Endothelial cell of umbilical vein (primary cell): Measurements from ENCODE around the gene MERTK. TPM values are rescaled to one million over a fixed set of nuclear protein-coding genes. Genes with fewer than 3 reads are reported as not detected.
A peak's percentile ranks its signal among the peaks of the same experiment; 100 is the strongest.

ENCODE experiments used
- BruUV-seq: library from RNA; stranded (reverse); fragments of 400-500 nt; replicated peaks from 2 replicates; lab custom pipeline; 2021; lab: Mats Ljungman, UMichigan
- CTCF ChIA-PET: fragments of 300-600, 350-600 bp; sonication (Branson Sonifier 250); formaldehyde crosslinking; loops from one replicate; lab custom pipeline; 2021; ENCODE audit warnings: antibody characterized with exemption, inconsistent platforms; lab: Charles Lee
- POLR2A ChIA-PET: fragments of 300-600, 350-600 bp; sonication (Branson Sonifier 250); formaldehyde crosslinking; loops from one replicate; lab custom pipeline; 2021; ENCODE audit warnings: antibody characterized with exemption, inconsistent platforms; lab: Charles Lee
- DNase-seq: peaks from one replicate; pipeline ENCODE4 v3.0.0-alpha.2; 2011; ENCODE audit warnings: low read depth, low spot score
- FAIRE-seq: peaks from 2 replicates; lab custom pipeline; 2011; peaks lifted over from hg19 to GRCh38; lab: Jason Lieb, UNC
- H2AFZ ChIP-seq: 2 replicates; pipeline ENCODE4 v1.6.0; 2012; ENCODE audit warnings: low read depth, low read length, control low read depth, inconsistent platforms
- H3K27ac ChIP-seq: 2 replicates; pipeline ENCODE4 v1.5.1; 2011; ENCODE audit warnings: low read depth, mild to moderate bottlenecking, control low read depth, low read length, moderate library complexity; ENCODE audit not compliant: insufficient read depth
- H3K27me3 ChIP-seq, 2 experiments: 2 replicates each; pipeline versions ENCODE4 v1.6.0 to v1.6.1; 2011; ENCODE audit warnings: low read length in 2 of 2, mixed read lengths in 1 of 2; ENCODE audit not compliant: control insufficient read depth in 2 of 2, insufficient read depth in 2 of 2
- H3K36me3 ChIP-seq, 2 experiments: 2 replicates in 1 of 2; 3 replicates in 1 of 2; pipeline ENCODE4 v1.5.1; 2011; ENCODE audit warnings: low read length in 2 of 2, mild to moderate bottlenecking in 1 of 2, moderate library complexity in 1 of 2; ENCODE audit not compliant: control insufficient read depth in 2 of 2, insufficient read depth in 2 of 2; ENCODE audit errors: extremely low read depth in 1 of 2
- H3K4me1 ChIP-seq: 3 replicates; pipeline ENCODE4 v1.5.1; 2011; ENCODE audit warnings: mild to moderate bottlenecking, low read length; ENCODE audit not compliant: control insufficient read depth, insufficient read depth; ENCODE audit errors: extremely low read depth
- H3K4me2 ChIP-seq: 2 replicates; pipeline ENCODE4 v1.6.1; 2011; ENCODE audit warnings: low read length, control low read depth, mixed read lengths; ENCODE audit not compliant: insufficient read depth
- H3K4me3 ChIP-seq, 3 experiments: fragments of 200-600 bp in 1 of 3; sonication (generic), shearing (Covaris generic) in 1 of 3; replicated peaks in 1 of 3; 2 replicates each; pipeline ENCODE4 v1.5.1; 2011 to 2016; ENCODE audit warnings: control low read depth in 3 of 3, low read length in 3 of 3, mild to moderate bottlenecking in 2 of 3, inconsistent platforms in 1 of 3, low read depth in 1 of 3, moderate library complexity in 1 of 3; ENCODE audit not compliant: insufficient read depth in 1 of 3
- H3K79me2 ChIP-seq: 2 replicates; pipeline ENCODE4 v1.6.0; 2012; ENCODE audit warnings: low read length, inconsistent platforms; ENCODE audit not compliant: control insufficient read depth, insufficient read depth
- H3K9ac ChIP-seq: replicated peaks from 2 replicates; pipeline ENCODE3; 2011; ENCODE audit warnings: low read length, control low read depth; ENCODE audit not compliant: insufficient read depth; ENCODE audit errors: extremely low read depth
- H3K9me1 ChIP-seq: replicated peaks from 3 replicates; pipeline ENCODE4 v1.6.0; 2011; ENCODE audit warnings: mild to moderate bottlenecking, low read length; ENCODE audit not compliant: control insufficient read depth, insufficient read depth; ENCODE audit errors: extremely low read depth
- H3K9me3 ChIP-seq: replicated peaks from 2 replicates; pipeline ENCODE4 v1.5.1; 2012; ENCODE audit warnings: low read length, inconsistent platforms; ENCODE audit not compliant: control insufficient read depth, insufficient read depth
- H4K20me1 ChIP-seq: replicated peaks from 2 replicates; pipeline ENCODE3; 2011; ENCODE audit warnings: mild to moderate bottlenecking, low read length; ENCODE audit not compliant: control insufficient read depth, insufficient read depth; ENCODE audit errors: extremely low read depth
- CTCF ChIP-seq, 2 donors: IDR thresholded peaks; 1 replicate in 1 of 2; 2 replicates in 1 of 2; pipeline ENCODE4 v1.5.1; 2011; ENCODE audit warnings: low read length in 2 of 2, mild to moderate bottlenecking in 2 of 2, moderate library complexity in 2 of 2, control low read depth in 1 of 2, inconsistent platforms in 1 of 2, low read depth in 1 of 2; ENCODE audit not compliant: insufficient read depth in 1 of 2; ENCODE audit errors: extremely low read depth in 1 of 2
- EZH2 ChIP-seq: IDR thresholded peaks from 2 replicates; pipeline ENCODE4 v1.6.1; 2012; ENCODE audit warnings: borderline replicate concordance, low read depth, mild to moderate bottlenecking, moderate library complexity, low read length, inconsistent platforms; ENCODE audit not compliant: severe bottlenecking
- FOS ChIP-seq: IDR thresholded peaks from 2 replicates; pipeline ENCODE4 v1.6.1; 2011; ENCODE audit warnings: mild to moderate bottlenecking, low read length, moderate library complexity, borderline replicate concordance; ENCODE audit not compliant: insufficient read depth
- GATA2 ChIP-seq: IDR thresholded peaks from 2 replicates; pipeline ENCODE4 v1.7.0; 2011; ENCODE audit warnings: low read depth, mild to moderate bottlenecking, moderate library complexity, mixed read lengths, low read length; ENCODE audit not compliant: insufficient read length, insufficient read depth
- JUN ChIP-seq: IDR thresholded peaks from 2 replicates; pipeline ENCODE4 v1.6.1; 2011; ENCODE audit warnings: borderline replicate concordance, low read depth; ENCODE audit not compliant: insufficient read length, insufficient read depth
- MAX ChIP-seq: IDR thresholded peaks from 2 replicates; pipeline ENCODE4 v1.6.1; 2011; ENCODE audit not compliant: insufficient read depth, insufficient read length
- MYC ChIP-seq: IDR thresholded peaks from one replicate; pipeline ENCODE4 v1.6.1; 2011; ENCODE audit warnings: mild to moderate bottlenecking, low read depth, low read length
- POLR2A ChIP-seq: IDR thresholded peaks from 2 replicates; pipeline ENCODE4 v1.6.1; 2012; ENCODE audit warnings: low read depth, mild to moderate bottlenecking, control low read depth, low read length
- POLR2AphosphoS5 ChIP-seq: IDR thresholded peaks from 2 replicates; pipeline ENCODE4 v1.6.1; 2012; ENCODE audit warnings: low read depth, mild to moderate bottlenecking, control low read depth, low read length, moderate library complexity; ENCODE audit not compliant: insufficient read depth
- dilution Hi-C: fragments of 300-500 bp; cut with MboI; formaldehyde crosslinking; loops from one replicate; pipeline ENCODE4 v1.15.0; 2019; ENCODE audit warnings: low sequenced_read_pairs; ENCODE audit not compliant: extremely low pct_ligation_motif_present
- intact Hi-C: fragments of 100-400 bp; cut with micrococcal nuclease; formaldehyde crosslinking; loops from one replicate; pipeline ENCODE4 v1.10.0; 2022
- polyA plus RNA-seq, 4 experiments: library from polyadenylated mRNA; depleted of rRNA in 3 of 4; stranded (reverse) in 3 of 4; unstranded in 1 of 4; fragments of >200 nt; gene quantifications; 2 replicates each; pipeline versions ENCODE4 v1.2.1 to v1.2.3, GENCODE V29; 2011 to 2012; ENCODE audit warnings: missing spikeins in 1 of 4
- total RNA-seq: library from RNA; stranded (reverse); gene quantifications from 2 replicates; pipeline ENCODE4 v1.2.3, GENCODE V29; 2021

MERTK gene
- total and polyA plus RNA-seq, 2 donors (not counting 3 experiments of a cell fraction or from before 2014, with no cell fraction given) = 37.3 to 39.6 TPM

- intact Hi-C loops = loop anchor here (1.0 to 2.0 kb wide), 6 partner anchors 10 to 78 kb away; partner anchors contain the start of gene MERTK
- POLR2A ChIA-PET = interaction anchor here (0.6 to 1.0 kb wide), 3 partner anchors 12 to 92 kb away, joined by 3 to 11 read pairs (median 3); partner anchors contain the start of gene MERTK
- H3K27me3 ChIP-seq = no peaks in the 10 kb centered on the region
- peaks cover 2 to 5% of the 10 kb centered on the region in 2 experiments for H3K36me3 ChIP-seq
- TF ChIP-seq MAX = no peak
- TF ChIP-seq POLR2A = no peak
- no peak for TF ChIP-seq EZH2
- TF ChIP-seq FOS = no peak
- peak; percentile 51 for TF ChIP-seq JUN
- no peaks in the 10 kb centered on the region for H3K9me3 ChIP-seq
- dilution Hi-C loops = no loop called here
- peak overlapping the region; percentile 53 for H3K4me2 ChIP-seq
- H2AFZ ChIP-seq = peak overlapping the region; percentile 46
- CTCF ChIA-PET = interaction anchor here (0.8 to 2.9 kb wide), 7 partner anchors 9 to 78 kb away, joined by 3 to 21 read pairs (median 4); no protein-coding TSS in a partner anchor
- H3K79me2 ChIP-seq = peaks cover 2% of the 10 kb centered on the region
- peak overlapping the region; percentile 75 for H3K9ac ChIP-seq
- peak overlapping the region; percentile 96 for H3K27ac ChIP-seq
- no TSS peak for BruUV-seq
- DNase-seq (peak; percentile 85), FAIRE-seq (peak; percentile 52)
- no peak overlapping the region for H3K4me3 ChIP-seq
- no peaks in the 10 kb centered on the region for H4K20me1 ChIP-seq
- H3K9me1 ChIP-seq = no peaks in the 10 kb centered on the region
- H3K4me1 ChIP-seq = peaks cover 38% of the 10 kb centered on the region
Measured at GRCh38 chr2:111975819-111976218, 77.4 kb downstream of the MERTK start.

GRCh38 chr2:111977240-111977639 lies 78.8 kb downstream of the MERTK start:
- no peak for FAIRE-seq
- Histone ChIP-seq H2AFZ (no peak overlapping the region), H3K79me2 (peaks cover 2% of the 10 kb centered on the region), H4K20me1 (no peaks in the 10 kb centered on the region), H3K27me3 (no peaks in the 10 kb centered on the region), H3K4me1 (peaks cover 38% of the 10 kb centered on the region), H3K4me3 (no peak overlapping the region), H3K27ac (peak overlapping the region; percentile 36), H3K4me2 (no peak overlapping the region), H3K9me1 (no peaks in the 10 kb centered on the region), H3K9me3 (no peaks in the 10 kb centered on the region), H3K9ac (no peak overlapping the region), H3K36me3 (peaks cover 8 to 10% of the 10 kb centered on the region in 2 experiments)
- TF ChIP-seq POLR2A = no peak
- no peak for TF ChIP-seq JUN
- TF ChIP-seq GATA2 = no peak
- TF ChIP-seq CTCF (IDR thresholded peaks at IDR 0.05; ENCODE audit: extremely low read depth in 1 of 2, insufficient read depth in 1 of 2, low read depth in 1 of 2, low read length in 2 of 2) = no peak
- no peak for TF ChIP-seq POLR2AphosphoS5
- no peak for TF ChIP-seq MYC
- no peak for DNase-seq
- ChIA-PET CTCF (no interaction called here), POLR2A (no interaction called here)
- BruUV-seq = no TSS peak
- dilution Hi-C loops = no loop called here
- intact Hi-C loops = no loop called here
